Measurements from ENCODE around the gene MVD.

Gene MVD, protein sequence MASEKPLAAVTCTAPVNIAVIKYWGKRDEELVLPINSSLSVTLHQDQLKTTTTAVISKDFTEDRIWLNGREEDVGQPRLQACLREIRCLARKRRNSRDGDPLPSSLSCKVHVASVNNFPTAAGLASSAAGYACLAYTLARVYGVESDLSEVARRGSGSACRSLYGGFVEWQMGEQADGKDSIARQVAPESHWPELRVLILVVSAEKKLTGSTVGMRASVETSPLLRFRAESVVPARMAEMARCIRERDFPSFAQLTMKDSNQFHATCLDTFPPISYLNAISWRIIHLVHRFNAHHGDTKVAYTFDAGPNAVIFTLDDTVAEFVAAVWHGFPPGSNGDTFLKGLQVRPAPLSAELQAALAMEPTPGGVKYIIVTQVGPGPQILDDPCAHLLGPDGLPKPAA

DNA sequence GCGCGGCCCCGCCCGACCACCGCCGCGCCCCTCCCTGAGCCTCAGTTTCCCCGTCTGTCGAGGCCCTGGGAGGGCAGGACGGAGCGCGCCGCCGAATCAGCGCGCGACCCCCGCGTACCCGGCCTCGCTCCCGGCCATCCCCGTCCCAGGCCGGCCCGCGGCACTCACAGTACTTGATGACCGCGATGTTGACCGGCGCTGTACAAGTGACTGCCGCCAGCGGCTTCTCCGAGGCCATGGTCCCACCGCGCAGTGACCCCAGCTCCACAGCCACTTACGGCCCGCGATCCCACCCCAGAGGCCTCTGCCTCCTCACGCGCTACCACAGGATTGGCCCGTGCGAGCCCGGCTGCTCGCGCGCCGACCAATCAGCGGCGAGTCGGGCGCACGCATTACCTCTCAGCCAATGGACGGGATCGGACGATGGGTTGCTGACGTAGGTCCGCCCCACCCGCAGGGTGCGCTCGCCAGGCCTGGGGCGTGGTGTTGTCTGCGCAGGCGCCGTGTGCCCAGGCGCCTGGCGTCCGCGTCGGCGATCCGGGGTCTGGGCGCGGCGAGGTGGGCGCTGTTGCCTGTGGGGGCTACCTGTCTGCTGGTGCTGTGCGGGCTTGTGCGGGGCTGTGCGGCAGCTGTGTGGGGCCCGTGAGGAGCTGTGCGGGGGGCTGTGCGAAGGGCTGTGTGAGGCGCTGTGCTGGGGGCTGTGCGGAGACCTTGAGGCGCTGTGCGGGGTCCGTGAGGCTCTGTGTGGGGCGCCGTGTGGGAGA lies at the start of gene MVD:
TSS of gene MVD (minus strand) at position 249 of the 764 bp plus-strand sequence. CDS start at position 238, 11 bp downstream.
- peak; percentile 96 for DNase-seq

DNA sequence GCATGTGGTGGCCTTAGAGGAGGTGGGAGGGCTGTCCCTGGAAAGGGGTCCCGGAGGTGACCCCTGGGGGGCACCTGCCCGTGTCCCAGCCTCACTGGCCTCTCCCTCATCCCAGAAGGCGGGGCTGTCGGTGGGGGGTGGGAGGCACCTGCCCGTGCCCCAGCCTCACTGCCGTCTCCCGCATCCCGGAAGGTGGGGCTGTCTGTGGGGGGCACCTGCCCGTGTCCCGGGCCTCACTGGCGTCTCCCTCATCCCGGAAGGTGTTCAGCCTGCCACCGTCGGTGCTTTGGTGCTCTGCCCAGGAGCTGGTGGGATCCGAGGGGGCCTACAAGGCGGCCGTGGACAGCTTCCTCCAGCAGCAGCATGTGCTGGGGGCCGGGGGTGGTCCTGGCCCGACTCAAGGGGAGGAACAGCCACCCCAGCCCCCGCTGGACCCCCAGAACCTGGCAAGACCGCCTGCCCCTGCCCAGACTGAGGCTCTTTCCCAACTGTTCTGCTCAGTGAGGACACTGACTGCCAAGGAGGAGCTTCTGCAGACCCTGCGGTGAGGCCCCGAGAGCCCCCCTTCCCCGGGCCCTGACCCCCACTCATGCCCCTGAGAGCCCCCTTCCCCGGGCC lies 49.6 kb upstream of the MVD start:
- DNase-seq = no peak

DNA sequence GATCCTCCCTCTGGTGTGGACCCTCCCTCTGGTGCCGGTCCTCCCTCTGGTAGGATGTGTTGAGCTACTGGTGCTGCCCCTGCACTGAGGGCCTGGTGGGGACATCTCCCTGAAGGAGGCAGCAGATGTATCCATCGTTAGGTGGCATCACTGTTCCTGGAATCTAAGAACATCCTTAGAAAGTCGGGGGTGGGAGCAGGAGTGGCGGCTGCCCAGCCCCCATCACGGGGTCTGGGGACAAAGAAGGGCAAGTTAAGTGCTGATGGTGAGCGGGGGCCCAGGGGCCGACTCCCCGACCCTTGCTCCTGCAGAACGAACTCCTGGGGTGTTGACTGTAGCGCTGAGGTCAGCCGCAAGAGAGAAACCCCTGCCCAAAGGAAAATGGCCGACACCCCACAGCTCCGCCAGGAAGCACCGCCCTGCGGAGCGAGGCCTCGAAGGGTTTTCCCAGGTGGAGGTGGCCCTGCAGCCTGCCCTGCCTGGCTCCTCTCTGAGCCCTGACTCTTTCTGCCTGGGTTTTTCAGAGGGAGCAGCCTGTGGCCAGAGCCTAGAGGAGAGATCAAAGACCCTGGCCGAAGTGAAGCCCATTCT lies 49.0 kb upstream of the MVD start:
- no peak for DNase-seq

DNA sequence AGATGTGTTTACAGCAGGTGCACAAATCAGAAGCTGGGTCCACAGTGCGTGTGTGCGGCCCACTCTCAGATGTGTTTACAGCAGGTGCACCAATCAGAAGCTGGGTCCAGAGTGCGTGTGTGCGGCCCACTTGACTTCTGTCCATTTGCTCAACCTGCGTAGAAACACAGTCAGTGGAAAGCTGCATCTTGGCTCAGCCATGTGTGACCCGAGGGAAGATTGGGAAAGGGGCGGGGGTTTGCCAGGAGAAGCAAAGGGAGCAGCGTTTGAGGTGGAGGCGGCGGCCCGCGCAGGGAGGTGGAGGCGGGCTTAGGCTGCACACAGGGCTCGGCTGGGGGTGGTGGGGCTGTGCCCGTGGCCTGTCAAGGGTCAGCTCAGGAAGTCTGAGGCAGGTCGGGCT lies 47.7 kb upstream of the MVD start:
- no peak for DNase-seq

DNA sequence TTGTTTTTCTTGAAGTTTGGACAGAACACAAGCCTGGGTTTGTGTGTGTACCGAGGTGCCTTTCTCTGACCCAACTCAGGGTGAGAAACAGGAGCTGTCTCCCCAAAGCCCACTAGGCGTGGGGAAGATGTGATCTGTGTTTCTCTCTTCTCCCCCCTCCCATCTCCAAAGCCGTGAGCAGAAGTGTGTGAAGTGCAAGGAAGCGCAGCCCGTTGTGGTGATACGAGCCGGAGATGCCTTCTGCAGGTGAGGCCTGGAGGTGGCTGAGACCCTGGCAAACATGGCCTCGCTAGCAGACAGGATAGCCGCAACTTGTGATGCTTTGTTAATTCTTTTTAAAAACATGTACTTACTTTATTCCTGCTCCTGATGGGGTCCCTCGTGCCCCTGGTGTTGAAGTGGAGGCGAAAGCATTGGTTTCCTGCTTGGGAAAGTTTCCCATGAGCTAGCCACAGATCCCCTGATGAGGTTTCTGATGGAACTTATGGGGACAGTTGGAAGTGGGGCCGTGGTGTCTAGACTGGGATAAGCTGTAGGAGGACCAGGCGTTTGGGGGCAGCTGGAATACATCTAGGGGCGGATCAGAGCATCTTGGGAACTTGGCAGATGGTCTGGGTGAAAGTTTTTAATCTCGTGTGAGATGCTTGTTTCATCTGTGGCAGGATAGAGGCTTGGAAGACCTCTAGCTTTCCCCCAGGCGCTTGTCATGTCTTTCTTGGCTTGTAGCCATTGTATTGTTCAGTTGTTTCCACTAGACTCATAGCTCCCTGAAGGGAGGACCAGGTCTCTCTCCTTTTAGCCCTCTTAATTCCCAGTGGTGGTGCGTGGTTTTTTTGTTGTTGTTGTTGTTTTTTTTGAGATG lies 44.3 kb upstream of the MVD start:
- no peak for DNase-seq

DNA sequence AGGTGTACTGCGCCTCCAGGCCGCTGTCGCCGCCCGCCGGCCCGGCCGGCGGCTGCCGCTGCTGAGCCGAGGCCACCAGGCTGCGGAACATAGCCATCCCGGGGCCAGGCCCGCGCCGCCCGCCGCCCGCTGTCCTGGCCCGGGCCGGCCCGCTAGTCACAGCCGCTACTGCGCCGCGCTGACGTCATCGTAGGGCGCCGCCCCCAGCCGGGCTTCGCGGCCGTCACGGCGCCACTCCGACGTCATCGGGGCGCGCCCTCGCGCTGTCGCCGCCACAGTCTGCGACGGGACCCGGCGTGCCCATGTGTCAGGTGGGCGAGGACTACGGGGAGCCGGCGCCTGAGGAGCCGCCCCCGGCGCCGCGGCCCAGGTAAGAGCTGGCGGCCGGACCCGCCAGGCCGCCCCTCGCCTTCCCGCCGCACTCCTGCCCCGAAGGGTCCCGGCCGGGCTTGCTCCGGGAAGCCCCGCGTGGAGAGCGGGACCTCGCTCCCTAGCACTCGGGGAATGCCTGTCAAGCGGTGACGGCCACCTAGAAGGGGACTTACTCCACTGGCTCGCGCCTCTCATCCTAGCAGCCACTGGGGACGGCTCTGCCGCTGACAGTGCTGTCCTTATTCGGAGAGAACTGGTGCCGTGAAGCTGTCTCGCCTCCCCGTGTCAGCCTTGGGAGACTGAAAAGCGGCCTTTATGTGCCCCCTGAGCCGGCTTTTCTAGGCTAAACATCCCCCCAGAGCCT lies 43.5 kb upstream of the MVD start, which contains the start of the genes CTU2 and RNF166:
TSS of gene CTU2 (plus strand) at position 275 of the 736 bp plus-strand sequence. CDS start at position 303, 28 bp downstream.
TSS of gene RNF166 (minus strand) at position 180 of the 736 bp plus-strand sequence. CDS start at position 97, 83 bp downstream.
- peak; percentile 92 for DNase-seq

DNA sequence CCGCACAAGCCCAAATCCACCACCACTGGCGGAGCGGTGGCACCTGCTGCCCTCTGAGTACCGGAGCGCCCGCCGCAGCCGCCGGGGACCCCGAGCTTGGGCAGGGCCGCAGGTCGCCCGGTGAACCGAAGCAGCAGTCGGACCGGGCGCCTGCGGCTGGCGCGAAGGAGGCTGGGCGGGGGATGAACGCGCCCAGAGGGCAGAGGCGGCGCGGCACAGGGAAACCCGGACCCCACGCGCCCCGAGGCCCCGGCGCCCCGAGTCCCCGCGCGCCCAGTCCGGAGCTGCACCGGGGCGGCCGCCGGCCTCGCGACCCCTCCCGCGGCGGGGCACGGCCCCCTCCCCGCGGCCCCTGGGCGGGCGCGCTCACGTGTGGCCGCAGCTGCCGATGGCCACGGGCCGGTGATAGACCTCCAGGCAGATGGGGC lies 42.9 kb upstream of the MVD start:
- peak; percentile 17 for DNase-seq

DNA sequence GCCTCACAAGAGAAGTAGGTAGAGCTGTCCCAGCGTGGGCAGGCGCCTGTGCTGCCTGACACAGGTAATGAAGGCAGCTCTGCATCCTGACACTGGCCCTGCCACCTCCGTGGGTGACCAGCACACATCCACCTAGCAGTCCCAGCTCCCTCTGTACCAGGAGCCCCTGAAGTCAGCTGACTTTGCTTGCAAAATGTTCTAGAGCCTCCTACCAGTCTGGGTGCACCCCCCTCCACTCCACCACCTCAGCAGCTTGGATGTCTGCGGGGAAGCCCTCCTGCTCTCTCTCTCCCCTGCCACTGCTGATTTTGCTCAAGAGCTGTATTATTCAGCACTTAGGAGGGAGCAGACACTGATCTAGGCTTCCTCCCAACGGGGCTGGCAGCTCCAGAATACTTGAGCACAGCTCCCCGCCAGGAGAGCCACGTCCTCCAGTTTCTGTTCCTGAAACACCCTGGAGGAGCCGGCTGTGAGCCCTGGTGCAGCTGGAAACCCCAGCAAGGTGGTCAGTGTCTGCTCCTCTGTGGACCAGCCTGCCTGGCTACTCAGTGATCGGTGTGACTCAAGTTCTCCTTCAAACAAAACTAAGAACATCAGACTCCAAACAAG lies 42.3 kb upstream of the MVD start:
- DNase-seq = peak; percentile 38

DNA sequence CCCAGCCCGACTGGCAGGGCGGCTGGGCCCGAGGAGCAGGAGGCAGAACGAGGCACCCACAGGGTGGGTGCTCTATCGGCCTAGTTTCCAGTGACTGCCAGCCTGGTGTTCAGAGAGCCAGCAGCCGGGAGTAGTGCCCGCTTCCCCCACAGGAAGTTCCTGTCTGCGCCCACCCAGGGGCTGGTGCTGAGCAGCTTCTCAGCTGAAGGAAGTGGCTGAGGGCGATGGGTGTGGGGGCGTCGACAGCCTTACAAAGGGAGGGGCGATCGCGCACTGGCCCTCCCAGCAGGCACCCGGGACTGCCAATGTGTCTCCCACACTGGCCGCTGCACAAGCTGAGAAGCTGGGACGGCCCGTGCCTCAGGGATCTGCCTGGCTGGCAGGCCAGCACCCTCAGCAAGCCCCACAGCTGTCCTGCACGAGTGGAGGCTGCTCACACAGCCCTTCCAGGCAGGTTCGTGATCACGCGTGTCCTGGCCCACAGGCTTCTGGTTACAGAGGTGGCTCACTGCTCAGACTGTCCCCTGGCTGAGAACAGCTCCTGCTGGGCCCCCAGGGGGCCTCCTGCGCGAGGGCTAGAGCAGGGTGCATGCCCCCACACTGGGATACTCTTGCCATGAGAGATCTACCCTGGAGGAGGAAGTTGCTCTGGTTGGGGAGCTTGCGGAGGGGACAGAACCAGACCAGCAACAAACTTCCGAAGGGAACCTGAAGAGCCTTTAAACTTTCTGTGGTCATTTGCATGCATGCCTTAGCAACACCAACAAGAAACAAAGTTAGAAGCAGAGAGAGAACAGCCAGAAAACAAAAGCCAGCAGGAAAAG lies 40.8 kb upstream of the MVD start:
- peak; percentile 69 for DNase-seq

DNA sequence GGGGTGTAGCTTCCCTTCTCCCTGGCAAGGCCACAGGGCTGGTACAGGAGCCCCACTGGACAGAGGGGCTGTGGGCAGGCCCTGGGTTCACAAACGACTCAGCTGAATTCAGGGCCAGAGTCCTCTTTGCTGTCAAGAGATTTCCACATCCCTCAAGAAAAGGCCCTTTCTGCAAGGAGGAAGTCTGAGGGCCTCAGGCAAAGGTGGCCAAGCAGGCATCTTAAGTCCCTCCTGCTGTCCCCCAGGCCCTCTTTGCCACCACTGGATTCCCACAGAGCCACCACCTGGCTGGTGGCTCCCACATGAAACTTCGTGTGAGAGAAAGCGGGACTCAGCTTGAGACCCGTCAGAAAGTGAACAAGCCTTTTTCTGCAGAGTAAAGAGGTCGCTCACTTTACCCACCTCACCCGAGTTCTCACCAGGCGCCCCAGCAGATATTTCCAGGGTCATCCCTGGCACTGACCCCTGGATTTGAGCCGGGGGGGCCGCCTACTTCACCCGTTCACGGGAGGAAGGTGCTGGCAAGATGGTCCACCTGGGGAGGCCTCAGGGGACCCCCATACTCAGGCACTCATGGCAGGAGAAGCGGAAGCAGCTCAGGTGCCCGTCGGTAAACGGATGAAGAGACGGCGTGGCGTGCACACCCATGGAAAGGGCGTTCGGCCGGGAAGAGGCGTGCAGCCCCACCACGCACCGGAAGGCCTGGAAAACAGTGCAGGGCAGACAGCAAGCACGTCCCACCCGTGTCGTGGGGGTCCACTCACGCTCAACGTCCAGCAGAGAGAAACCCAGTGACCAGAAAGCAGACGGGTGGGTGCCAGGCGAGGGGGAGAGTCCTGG lies 39.7 kb upstream of the MVD start:
- DNase-seq = no peak

DNA sequence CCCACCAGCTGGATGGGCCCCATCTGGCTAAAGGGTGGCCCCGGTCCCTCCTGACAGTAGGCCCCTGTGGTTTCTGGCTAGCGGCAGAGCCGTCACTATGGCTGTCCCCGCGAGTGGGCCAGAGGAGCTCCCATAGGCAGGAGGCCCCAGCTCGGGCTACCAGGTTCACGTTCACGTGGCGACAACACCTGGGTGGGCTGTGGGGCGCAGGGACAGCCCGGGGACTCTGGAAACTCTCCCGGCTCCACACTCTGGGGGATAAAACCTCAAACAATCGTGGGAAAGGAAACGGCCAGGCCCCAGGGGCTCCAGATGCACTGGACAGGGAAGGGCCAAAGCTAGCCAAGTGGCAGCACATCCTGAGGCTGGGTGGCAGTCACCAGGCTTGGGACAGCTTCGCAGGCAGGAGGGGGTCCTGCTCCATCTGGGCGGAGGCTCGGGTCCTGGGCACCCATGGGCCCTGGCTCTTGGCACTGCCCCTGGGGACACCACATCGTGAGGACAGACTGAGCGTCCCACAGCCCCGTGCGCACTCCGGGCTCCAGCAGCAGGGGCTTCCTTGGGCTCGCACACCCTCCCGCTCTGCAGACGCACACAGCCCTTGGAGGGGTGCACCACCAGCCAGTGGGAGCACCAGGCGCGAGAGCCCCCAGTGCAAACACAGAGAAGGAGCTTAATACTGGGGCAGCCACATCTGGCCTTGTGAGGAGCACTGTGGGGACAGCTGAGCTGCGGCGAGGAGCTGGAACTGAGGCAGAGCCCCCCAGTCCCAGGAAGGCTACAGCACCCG lies 38.9 kb upstream of the MVD start:
- peak; percentile 17 for DNase-seq

DNA sequence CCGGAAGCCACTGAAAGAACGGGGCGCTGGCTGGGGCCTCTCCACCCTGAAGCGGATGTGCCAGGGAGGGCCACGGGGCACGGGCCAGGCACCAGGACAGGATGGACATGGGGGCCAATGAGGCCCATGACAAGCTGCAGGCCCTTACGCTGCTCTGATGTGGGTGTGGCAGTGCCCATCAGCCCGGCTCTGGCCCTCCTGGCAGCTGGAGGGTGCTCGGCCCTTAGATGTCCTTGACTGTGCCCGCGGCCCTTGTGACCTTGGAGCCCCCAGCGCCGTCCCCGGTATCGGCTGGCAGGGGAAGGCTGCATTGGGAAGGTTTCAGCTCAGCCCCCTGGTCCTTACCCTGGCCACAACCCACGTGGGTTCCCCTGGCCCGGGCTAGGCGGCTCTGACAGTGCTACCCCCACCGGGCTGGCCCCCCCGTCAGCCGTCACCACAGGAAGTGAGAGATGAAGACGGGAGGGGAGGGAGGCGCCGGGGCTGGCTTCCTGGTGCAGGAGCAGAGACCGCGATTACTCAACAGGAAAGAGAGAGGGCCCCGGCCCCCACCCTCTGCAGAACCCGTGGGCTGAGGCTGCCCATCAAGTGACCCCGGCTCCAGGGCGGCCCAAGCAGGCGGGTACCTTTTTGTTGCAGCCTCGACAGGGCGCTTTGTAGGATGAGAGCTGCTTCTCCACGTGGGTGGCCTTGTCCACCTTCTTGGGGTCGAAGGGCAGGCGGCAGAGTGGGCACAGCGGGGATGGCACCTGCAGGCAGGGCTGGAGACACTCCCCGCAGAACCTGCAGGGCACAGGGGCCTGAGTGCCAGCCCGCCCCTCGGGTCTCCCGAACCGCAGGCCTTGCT lies 38.0 kb upstream of the MVD start:
- peak; percentile 94 for DNase-seq

DNA sequence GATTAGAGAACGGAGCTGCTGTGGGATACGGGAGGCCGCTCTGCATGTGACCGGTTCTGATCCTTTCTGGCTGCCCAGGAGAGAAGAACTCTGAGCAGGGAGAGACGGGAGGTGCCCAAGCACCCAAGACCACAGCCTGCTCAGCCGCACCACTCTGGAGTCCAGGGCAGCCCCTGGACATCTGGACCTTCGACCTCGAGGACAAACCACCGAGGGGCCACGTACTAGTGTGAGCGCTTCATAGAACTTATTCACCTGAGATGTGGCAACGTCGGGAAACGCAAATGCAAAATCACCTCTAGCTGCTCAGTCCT lies 37.4 kb upstream of the MVD start:
- DNase-seq = no peak

DNA sequence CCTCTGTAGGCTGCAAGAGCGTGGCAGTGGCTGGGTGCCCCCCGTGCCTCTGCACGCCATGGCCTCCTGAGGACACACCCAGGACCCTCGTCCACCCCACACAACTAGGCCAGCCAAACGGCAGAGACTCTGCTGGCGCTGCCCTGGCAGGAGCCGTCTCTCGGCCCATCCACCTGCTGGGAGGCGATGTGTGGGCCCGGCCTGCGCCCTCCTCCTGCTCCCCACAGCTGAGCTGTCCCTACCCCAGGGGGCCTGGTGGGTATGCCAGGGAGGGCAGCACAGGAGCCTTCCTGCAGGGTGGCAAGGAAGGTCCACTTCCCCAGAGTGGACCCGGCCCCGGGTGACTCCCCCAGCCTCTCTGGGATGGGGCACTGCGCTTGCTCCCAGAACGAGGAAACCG lies 36.3 kb upstream of the MVD start:
- no peak for DNase-seq

DNA sequence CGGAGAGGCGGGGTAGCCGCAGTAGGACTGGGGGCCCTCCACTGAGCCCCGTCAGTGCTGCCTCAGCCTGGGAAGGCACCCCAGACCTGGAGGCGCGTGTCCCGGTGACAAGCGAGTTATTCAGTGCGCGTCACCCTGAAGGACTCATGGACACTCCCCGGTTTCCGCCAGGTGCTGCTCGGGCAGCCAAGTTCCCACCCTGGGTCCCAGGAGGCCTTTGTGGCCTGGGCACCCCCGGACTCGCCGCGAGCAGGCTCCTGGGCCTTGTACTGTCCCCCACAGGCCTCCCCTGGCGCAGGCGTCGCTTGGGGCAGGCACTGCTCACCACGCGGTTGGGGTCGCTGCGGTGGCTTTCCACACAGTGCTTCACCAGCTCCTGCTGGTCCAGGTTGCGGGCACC lies 35.8 kb upstream of the MVD start:
- DNase-seq = no peak

DNA sequence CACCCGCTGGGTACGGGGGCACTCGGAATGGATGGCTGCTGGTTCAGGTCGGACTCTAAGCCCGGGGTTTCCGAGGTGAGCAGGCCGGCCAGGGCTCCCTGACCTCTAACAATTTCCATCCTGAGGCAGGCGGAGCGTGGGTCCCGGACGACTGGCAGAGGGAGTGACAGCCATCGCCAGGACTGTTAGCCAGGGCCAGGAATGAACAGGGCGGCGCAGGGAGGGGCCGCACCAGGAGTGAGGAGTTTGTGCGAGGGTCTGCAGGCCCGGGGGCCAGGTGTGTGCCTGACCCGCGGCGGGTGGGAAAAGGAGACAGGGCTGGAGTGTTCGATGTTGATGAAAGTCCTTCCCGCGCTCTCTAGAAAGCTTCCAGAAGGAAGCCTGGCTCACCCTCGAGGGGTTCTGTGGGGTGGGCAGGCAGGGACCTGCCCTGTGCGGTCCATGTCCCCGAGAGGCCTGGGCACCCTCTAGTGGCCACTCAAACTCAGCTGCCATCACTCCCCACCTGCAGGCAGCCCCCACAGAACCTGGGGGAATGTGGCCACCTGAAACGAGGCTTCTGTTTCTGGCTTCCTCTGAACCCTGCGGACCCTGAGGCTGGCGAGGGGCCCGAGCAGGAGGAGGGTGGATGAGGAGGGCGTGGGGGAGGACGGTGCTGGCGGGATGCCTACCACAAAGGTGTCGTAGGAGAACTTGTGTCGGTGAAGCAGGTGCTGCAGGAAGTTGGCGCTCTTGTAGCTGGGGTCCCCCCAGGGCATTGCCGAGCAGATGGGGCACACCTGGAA lies 35.1 kb upstream of the MVD start:
- no peak for DNase-seq
